A673 (cell line): ENCODE measurements around the gene IL25. TPM values are rescaled to one million over a fixed set of nuclear protein-coding genes. Genes with fewer than 3 reads are reported as not detected.

Experiments used
- BruUV-seq: library from RNA; stranded (reverse); fragments of 400-500 nt; replicated peaks from 2 replicates; lab custom pipeline; 2021; lab: Mats Ljungman, UMichigan
- CTCF ChIA-PET: fragments of 300-600 bp; sonication (Branson Sonifier 250); formaldehyde crosslinking; loops from one replicate; lab custom pipeline; 2022; ENCODE audit warnings: antibody characterized with exemption; lab: Charles Lee
- POLR2A ChIA-PET: fragments of 300-600 bp; sonication (Branson Sonifier 250); formaldehyde crosslinking; loops from one replicate; lab custom pipeline; 2022; ENCODE audit warnings: antibody characterized with exemption; ENCODE audit not compliant: low non-redundant PET; lab: Charles Lee
- DNase-seq: peaks from one replicate; pipeline ENCODE4 v3.0.0-alpha.2; 2015; ENCODE audit warnings: low spot score
- H3K27ac ChIP-seq: fragments of 200-600 bp; sonication (generic); 2 replicates; pipeline ENCODE4 v1.5.1; 2016; ENCODE audit warnings: mixed run types, low read depth, mild to moderate bottlenecking, mixed read lengths, antibody characterized with exemption, low read length; ENCODE audit not compliant: poor library complexity, severe bottlenecking
- H3K27me3 ChIP-seq: fragments of 200-600 bp; sonication (generic); replicated peaks from 2 replicates; pipeline ENCODE4 v1.6.1; 2017; ENCODE audit warnings: mixed run types, low read depth, mild to moderate bottlenecking, mixed read lengths, antibody characterized with exemption, low read length; ENCODE audit not compliant: insufficient read depth, poor library complexity
- H3K36me3 ChIP-seq: fragments of 200-600 bp; sonication (generic); 2 replicates; pipeline ENCODE4 v1.6.1; 2016; ENCODE audit warnings: mixed run types, mild to moderate bottlenecking, mixed read lengths, antibody characterized with exemption, low read length; ENCODE audit not compliant: insufficient read depth, poor library complexity, severe bottlenecking
- H3K4me1 ChIP-seq: fragments of 200-600 bp; sonication (generic); 2 replicates; pipeline ENCODE4 v1.6.1; 2017; ENCODE audit warnings: mixed run types, mild to moderate bottlenecking, mixed read lengths, antibody characterized with exemption, low read length; ENCODE audit not compliant: insufficient read depth, poor library complexity, severe bottlenecking
- H3K4me3 ChIP-seq: fragments of 200-600 bp; sonication (generic); 2 replicates; pipeline ENCODE4 v1.5.1; 2016; ENCODE audit warnings: low read depth, mixed run types, mild to moderate bottlenecking, mixed read lengths, low read length; ENCODE audit not compliant: poor library complexity, severe bottlenecking
- H3K9me3 ChIP-seq: fragments of 200-600 bp; sonication (generic); 2 replicates; pipeline ENCODE4 v1.6.1; 2016; ENCODE audit warnings: mixed run types, low read depth, mild to moderate bottlenecking, mixed read lengths, antibody characterized with exemption, low read length; ENCODE audit not compliant: poor library complexity, severe bottlenecking
- CTCF ChIP-seq: fragments of 300-800, 200-600 bp; sonication (generic); conservative IDR thresholded peaks from 2 replicates; pipeline ENCODE4 v1.5.1; 2017; ENCODE audit warnings: low read depth, mild to moderate bottlenecking, antibody characterized with exemption, low read length, moderate library complexity, mixed read lengths
- EZH2 ChIP-seq: fragments of 200-600 bp; sonication (generic); IDR thresholded peaks from 2 replicates; pipeline ENCODE4 v1.6.1; 2017; ENCODE audit warnings: borderline replicate concordance, low read depth, mild to moderate bottlenecking, mixed read lengths, antibody characterized with exemption, low read length; ENCODE audit not compliant: poor library complexity, severe bottlenecking
- intact Hi-C: fragments of 100-400 bp; cut with micrococcal nuclease; formaldehyde crosslinking; loops from one replicate; pipeline ENCODE4 v1.10.0; 2022; ENCODE audit not compliant: unreplicated experiment
- total RNA-seq: library from RNA; stranded (reverse); gene quantifications from 2 replicates; pipeline ENCODE4 v1.2.3, GENCODE V29; 2021

Gene IL25
- total RNA-seq, 1 experiment from 2014 or later = not detected

GRCh38 chr14:23354990-23355389 lies 17.6 kb upstream of the IL25 start:
- Histone ChIP-seq H3K27ac (no peak overlapping the region), H3K27me3 (no peaks in the 10 kb centered on the region), H3K4me3 (no peak overlapping the region), H3K36me3 (peaks cover 36% of the 10 kb centered on the region), H3K4me1 (peaks cover 5% of the 10 kb centered on the region), H3K9me3 (no peaks in the 10 kb centered on the region)
- intact Hi-C loops = no loop called here
- POLR2A ChIA-PET = no interaction called here
- BruUV-seq = no TSS peak
- DNase-seq = no peak
- TF ChIP-seq CTCF (no peak), EZH2 (no peak)
- CTCF ChIA-PET = no interaction called here

GRCh38 chr14:23355871-23356435 lies 16.7 kb upstream of the IL25 start:
- H3K27me3 ChIP-seq = no peaks in the 10 kb centered on the region
- H3K36me3 ChIP-seq = peaks cover 44% of the 10 kb centered on the region
- intact Hi-C loops = no loop called here
- no peak overlapping the region for H3K4me3 ChIP-seq
- H3K27ac ChIP-seq = no peak overlapping the region
- H3K4me1 ChIP-seq = peaks cover 5% of the 10 kb centered on the region
- DNase-seq = no peak
- H3K9me3 ChIP-seq = no peaks in the 10 kb centered on the region
- POLR2A ChIA-PET = no interaction called here
- no TSS peak for BruUV-seq
- TF ChIP-seq EZH2 (no peak), CTCF (no peak)
- CTCF ChIA-PET = no interaction called here

GRCh38 chr14:23356662-23357061 lies 15.9 kb upstream of the IL25 start:
- H3K9me3 ChIP-seq = no peaks in the 10 kb centered on the region
- DNase-seq = no peak
- intact Hi-C loops = no loop called here
- TF ChIP-seq EZH2 (no peak), CTCF (no peak)
- H3K27ac ChIP-seq = no peak overlapping the region
- no peak overlapping the region for H3K4me3 ChIP-seq
- CTCF ChIA-PET = no interaction called here
- POLR2A ChIA-PET = no interaction called here
- peaks cover 3% of the 10 kb centered on the region for H3K4me1 ChIP-seq
- no peaks in the 10 kb centered on the region for H3K27me3 ChIP-seq
- peaks cover 50% of the 10 kb centered on the region for H3K36me3 ChIP-seq
- no TSS peak for BruUV-seq
